H1 (cell line): ENCODE measurements around the gene ECEL1.

Experiments used
- ATF3 ChIP-seq: IDR thresholded peaks from 2 replicates; pipeline ENCODE4 v1.6.1; 2011; ENCODE audit warnings: low read depth, mild to moderate bottlenecking, low read length; ENCODE audit not compliant: insufficient read depth
- CTCF ChIP-seq, 3 experiments: IDR thresholded peaks; 1 replicate in 2 of 3; 2 replicates in 1 of 3; pipeline versions ENCODE4 v1.5.1 to v1.6.1; 2011; ENCODE audit warnings: low read length in 3 of 3, mild to moderate bottlenecking in 3 of 3, inconsistent platforms in 2 of 3, low read depth in 1 of 3, moderate library complexity in 1 of 3; ENCODE audit not compliant: insufficient read depth in 1 of 3; ENCODE audit errors: control extremely low read depth in 1 of 3
- EP300 ChIP-seq, 2 experiments: IDR thresholded peaks; 1 replicate in 1 of 2; 2 replicates in 1 of 2; pipeline ENCODE4 v1.6.1; 2011 to 2012; ENCODE audit warnings: low read depth in 2 of 2, low read length in 2 of 2, mild to moderate bottlenecking in 2 of 2, borderline replicate concordance in 1 of 2, inconsistent platforms in 1 of 2, moderate library complexity in 1 of 2
- GABPA ChIP-seq: IDR thresholded peaks from 2 replicates; pipeline ENCODE4 v1.6.1; 2011; ENCODE audit warnings: mild to moderate bottlenecking, low read length, moderate library complexity, borderline replicate concordance; ENCODE audit not compliant: insufficient read depth
- MAX ChIP-seq: IDR thresholded peaks from 2 replicates; pipeline ENCODE4 v1.6.1; 2012; ENCODE audit warnings: inconsistent platforms
- POLR2A ChIP-seq, 2 experiments: IDR thresholded peaks; 1 replicate in 1 of 2; 2 replicates in 1 of 2; pipeline ENCODE4 v1.6.1; 2011; ENCODE audit warnings: low read depth in 2 of 2, low read length in 2 of 2, mild to moderate bottlenecking in 2 of 2; ENCODE audit errors: control extremely low read depth in 1 of 2
- RXRA ChIP-seq: IDR thresholded peaks from 2 replicates; pipeline ENCODE4 v1.6.1; 2011; ENCODE audit warnings: low read depth, mild to moderate bottlenecking, low read length, moderate library complexity; ENCODE audit not compliant: insufficient read depth
- SP1 ChIP-seq: IDR thresholded peaks from 2 replicates; pipeline ENCODE4 v1.6.1; 2011; ENCODE audit warnings: low read depth, low read length
- TBP ChIP-seq: IDR thresholded peaks from 2 replicates; pipeline ENCODE4 v1.6.1; 2011; ENCODE audit warnings: low read depth, low read length, improper control_type of control experiment

- TF ChIP-seq SP1: no peak
- no peak for TF ChIP-seq POLR2A (IDR thresholded peaks at IDR 0.05; ENCODE audit: control extremely low read depth in 1 of 2, low read depth in 2 of 2, low read length in 2 of 2)
- no peak for TF ChIP-seq RXRA
- TF ChIP-seq MAX: no peak
- TF ChIP-seq CTCF (IDR thresholded peaks at IDR 0.05; ENCODE audit: control extremely low read depth in 1 of 3, insufficient read depth in 1 of 3, low read depth in 1 of 3, low read length in 3 of 3): no peak
- no peak for TF ChIP-seq GABPA
- TF ChIP-seq ATF3: no peak
- no peak for TF ChIP-seq EP300 (IDR thresholded peaks at IDR 0.05; ENCODE audit: borderline replicate concordance in 1 of 2, low read depth in 2 of 2, low read length in 2 of 2)
- no peak for TF ChIP-seq TBP
Observed at GRCh38 chr2:232504438-232504837, 16.8 kb upstream of the ECEL1 start.
